ENCODE results near the gene LSAMP.

Gene LSAMP

GRCh38 chr3:116298151-116298550 lies 147.1 kb downstream of the LSAMP start:
- no peak for DNase-seq

GRCh38 chr3:116291141-116291540 lies 154.1 kb downstream of the LSAMP start:
- DNase-seq: no peak

GRCh38 chr3:116288485-116288884 lies 156.8 kb downstream of the LSAMP start:
- no peak for DNase-seq

- DNase-seq: no peak
Measured at GRCh38 chr3:116285781-116286421, 159.4 kb downstream of the LSAMP start.

- no peak for DNase-seq
Measured at GRCh38 chr3:116281313-116282143, 163.8 kb downstream of the LSAMP start.

GRCh38 chr3:116280130-116280740 lies 165.1 kb downstream of the LSAMP start:
- DNase-seq: peak in 39 of 58 donors; percentile 3 to 77 (median 36)

GRCh38 chr3:116276675-116277074 lies 168.6 kb downstream of the LSAMP start:
- DNase-seq: no peak

GRCh38 chr3:116270056-116270455 lies 175.2 kb downstream of the LSAMP start:
- no peak for DNase-seq

GRCh38 chr3:116267116-116267515 lies 178.2 kb downstream of the LSAMP start:
- no peak for DNase-seq

- no peak for DNase-seq
Measured at GRCh38 chr3:116265976-116266584, 179.2 kb downstream of the LSAMP start.

- DNase-seq: no peak
Measured at GRCh38 chr3:116265320-116265695, 180.0 kb downstream of the LSAMP start.

- no peak for DNase-seq
Measured at GRCh38 chr3:116264546-116265319, 180.6 kb downstream of the LSAMP start.

GRCh38 chr3:116263842-116264545 lies 181.3 kb downstream of the LSAMP start:
- DNase-seq: no peak

GRCh38 chr3:116260491-116260890 lies 184.8 kb downstream of the LSAMP start:
- no peak for DNase-seq

- no peak for DNase-seq
Measured at GRCh38 chr3:116259984-116260383, 185.3 kb downstream of the LSAMP start.

- DNase-seq: no peak
Measured at GRCh38 chr3:116256843-116257485, 188.3 kb downstream of the LSAMP start.

GRCh38 chr3:116254541-116254940 lies 190.7 kb downstream of the LSAMP start:
- DNase-seq: no peak

- DNase-seq: no peak
Measured at GRCh38 chr3:116253511-116253910, 191.8 kb downstream of the LSAMP start.

- DNase-seq: no peak
Measured at GRCh38 chr3:116247605-116248004, 197.7 kb downstream of the LSAMP start.

- DNase-seq: peak in 9 of 58 donors; percentile 1 to 29 (median 5)
Measured at GRCh38 chr3:116246406-116246980, 198.8 kb downstream of the LSAMP start.
